OCI-LY3 (cell line): ENCODE measurements around the gene MEG3.
"Not testable (repeated sequence)": the region's sequence is repeated elsewhere in the genome, so short reads cannot be mapped to it uniquely, and the experiment has no call there.

ENCODE experiments used
- H2AFZ ChIP-seq: fragments of 200-600, 300-600 bp; shearing (Covaris generic); 2 replicates; pipeline ENCODE4 v1.6.0; 2014; ENCODE audit warnings: antibody characterized with exemption, low read depth, low read length
- H3K27ac ChIP-seq: fragments of 200-600, 300-600 bp; sonication (generic); 2 replicates; pipeline ENCODE4 v1.5.1; 2014; ENCODE audit warnings: mild to moderate bottlenecking, low read length, moderate library complexity, mixed read lengths
- H3K27me3 ChIP-seq: fragments of 200-600, 300-600 bp; sonication (generic); 2 replicates; pipeline ENCODE4 v1.6.1; 2014; ENCODE audit warnings: low read depth, low read length, mixed read lengths
- H3K36me3 ChIP-seq: fragments of 200-600, 300-600 bp; sonication (generic); replicated peaks from 2 replicates; pipeline ENCODE3; 2014; ENCODE audit warnings: low read depth, low read length, mixed read lengths
- H3K4me1 ChIP-seq: fragments of 300-600, 200-600 bp; sonication (generic); 2 replicates; pipeline ENCODE4 v1.6.1; 2014; ENCODE audit warnings: low read length, mixed read lengths
- H3K4me2 ChIP-seq: fragments of 200-600, 300-600 bp; sonication (generic); 2 replicates; pipeline ENCODE4 v1.6.1; 2014; ENCODE audit warnings: low read length, mixed read lengths
- H3K4me3 ChIP-seq: fragments of 300-600, 200-600 bp; sonication (generic); 2 replicates; pipeline ENCODE4 v1.5.1; 2014; ENCODE audit warnings: antibody characterized with exemption, mild to moderate bottlenecking, low read length, moderate library complexity
- H3K79me2 ChIP-seq: fragments of 300-600, 200-600 bp; shearing (Covaris generic); 2 replicates; pipeline ENCODE4 v1.6.1; 2014; ENCODE audit warnings: mild to moderate bottlenecking, low read length, mixed read lengths
- H3K9ac ChIP-seq: fragments of 300-600, 200-600 bp; shearing (Covaris generic); 2 replicates; pipeline ENCODE4 v1.6.0; 2014; ENCODE audit warnings: mild to moderate bottlenecking, low read length, moderate library complexity
- H3K9me3 ChIP-seq: fragments of 200-600, 300-600 bp; shearing (Covaris generic); 2 replicates; pipeline ENCODE4 v1.6.1; 2014; ENCODE audit warnings: low read length, mixed read lengths; ENCODE audit not compliant: insufficient read depth
- H4K20me1 ChIP-seq: fragments of 200-600, 300-600 bp; sonication (generic); 2 replicates; pipeline ENCODE4 v1.6.1; 2016; ENCODE audit warnings: low read length, mixed read lengths; ENCODE audit not compliant: insufficient read depth
- CTCF ChIP-seq: fragments of 200-600, 300-600 bp; sonication (generic); IDR thresholded peaks from 2 replicates; pipeline ENCODE4 v1.5.1; 2014; ENCODE audit warnings: antibody characterized with exemption, low read length, low read depth
- EZH2phosphoT487 ChIP-seq: fragments of 200-600 bp; shearing (Covaris generic); IDR thresholded peaks from 2 replicates; pipeline ENCODE4 v1.6.1; 2018; ENCODE audit warnings: antibody characterized with exemption, mixed run types, low read depth

Gene MEG3

DNA sequence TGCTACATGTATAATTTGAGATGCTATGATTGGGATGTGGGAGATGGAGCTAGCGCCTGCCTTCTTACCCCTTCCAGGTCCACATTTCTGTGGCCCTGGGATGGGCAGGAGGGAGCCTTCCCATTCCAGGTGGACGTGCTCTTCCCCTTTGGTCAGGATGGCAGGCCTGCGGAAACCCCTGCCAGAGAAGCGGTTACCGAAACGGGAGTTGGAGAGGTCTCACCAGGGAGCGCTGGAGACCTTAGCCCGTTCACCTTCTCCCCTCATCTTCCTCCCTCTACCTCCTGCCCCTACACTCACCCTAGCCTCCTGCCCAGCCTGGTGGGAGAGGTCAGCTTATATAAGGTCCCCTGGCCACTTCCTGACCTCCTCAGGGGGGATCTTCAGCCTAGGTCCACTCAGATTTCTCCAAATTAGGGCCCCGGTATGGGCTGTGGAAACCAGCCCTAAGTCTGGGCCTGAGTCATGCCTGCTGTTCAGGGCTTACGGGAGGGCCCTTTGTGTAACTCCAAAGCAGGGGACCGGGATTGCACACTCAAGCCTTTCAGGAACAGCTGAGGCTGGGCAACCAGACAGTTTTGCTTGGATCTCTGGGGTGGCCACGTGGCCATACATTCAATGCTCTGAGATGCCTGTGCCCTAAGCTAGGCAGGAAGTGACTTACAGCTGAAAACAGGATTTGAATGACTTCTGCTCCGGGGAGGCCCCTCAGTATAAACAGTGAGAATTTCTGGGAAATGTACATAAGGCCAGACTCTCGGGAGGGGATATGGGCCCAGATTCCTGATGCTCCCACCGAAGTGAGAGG, 10.2 kb upstream of the MEG3 start:
- TF ChIP-seq EZH2phosphoT487 (no peak), CTCF (no peak)
- Histone ChIP-seq H3K36me3 (no peaks in the 10 kb centered on the region), H4K20me1 (no peaks in the 10 kb centered on the region), H3K4me3 (no peak overlapping the region), H3K4me2 (no peak overlapping the region), H2AFZ (no peak overlapping the region), H3K4me1 (no peaks in the 10 kb centered on the region), H3K9me3 (no peaks in the 10 kb centered on the region), H3K27ac (no peak overlapping the region), H3K79me2 (no peaks in the 10 kb centered on the region), H3K9ac (no peak overlapping the region), H3K27me3 (no peaks in the 10 kb centered on the region)

GRCh38 chr14:100816286-100816949, 9.5 kb upstream of the MEG3 start:
- H3K9ac ChIP-seq = no peak overlapping the region
- no peak for TF ChIP-seq CTCF
- TF ChIP-seq EZH2phosphoT487 = no peak
- H3K79me2 ChIP-seq = no peaks in the 10 kb centered on the region
- no peak overlapping the region for H3K4me3 ChIP-seq
- no peak overlapping the region for H3K4me2 ChIP-seq
- no peaks in the 10 kb centered on the region for H4K20me1 ChIP-seq
- no peaks in the 10 kb centered on the region for H3K4me1 ChIP-seq
- no peak overlapping the region for H3K27ac ChIP-seq
- H3K27me3 ChIP-seq = no peaks in the 10 kb centered on the region
- H3K36me3 ChIP-seq = no peaks in the 10 kb centered on the region
- no peak overlapping the region for H2AFZ ChIP-seq
- no peaks in the 10 kb centered on the region for H3K9me3 ChIP-seq

DNA sequence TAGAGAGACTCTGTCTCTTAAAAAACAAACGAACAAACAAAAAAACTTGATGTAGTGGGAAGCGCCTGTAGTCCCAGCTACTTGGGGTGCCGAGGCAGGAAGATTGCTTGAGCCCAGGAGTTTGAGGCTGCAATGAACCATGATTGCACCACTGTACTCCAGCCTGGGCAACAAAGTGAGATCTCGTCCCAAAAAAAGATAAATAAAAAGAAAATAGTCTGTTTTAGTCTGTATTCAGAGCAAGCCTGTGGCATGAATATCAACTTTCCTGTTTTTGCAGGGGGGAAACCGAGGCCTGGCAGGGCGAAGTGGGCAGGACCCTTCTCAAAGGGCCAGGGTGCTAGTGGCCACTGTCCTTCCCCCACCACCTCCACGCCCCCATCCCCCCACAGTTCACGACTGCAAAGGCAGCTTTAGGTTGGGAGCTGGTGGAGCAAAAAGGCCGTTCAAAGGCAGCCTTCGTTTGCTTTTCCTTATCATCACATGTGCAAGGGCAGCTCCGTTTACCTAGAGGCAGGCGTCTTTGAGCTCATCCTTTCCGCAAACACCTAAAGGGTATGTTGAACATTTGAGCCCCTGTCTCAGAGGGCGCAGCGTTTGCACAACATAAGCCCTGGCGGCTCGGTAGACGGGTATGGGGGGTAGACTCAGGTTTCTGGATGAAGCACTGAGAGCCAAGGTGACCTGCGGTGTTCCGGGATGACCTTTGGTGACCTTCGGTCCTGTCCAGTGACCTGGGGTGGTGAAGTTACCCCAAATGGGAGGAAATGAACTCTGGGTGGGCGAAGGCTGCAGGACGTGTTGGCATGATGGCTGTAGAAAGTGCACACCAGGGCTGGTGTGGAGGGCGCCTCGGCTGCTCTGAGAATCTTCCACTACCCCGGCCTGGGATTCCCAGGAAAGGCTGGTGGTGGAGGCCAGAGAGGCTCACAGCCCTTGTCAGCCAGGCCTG, 8.7 kb upstream of the MEG3 start:
- no peak overlapping the region for H2AFZ ChIP-seq
- no peak overlapping the region for H3K4me2 ChIP-seq
- no peaks in the 10 kb centered on the region for H4K20me1 ChIP-seq
- no peaks in the 10 kb centered on the region for H3K36me3 ChIP-seq
- no peak overlapping the region for H3K9ac ChIP-seq
- H3K4me3 ChIP-seq = no peak overlapping the region
- no peak overlapping the region for H3K27ac ChIP-seq
- H3K27me3 ChIP-seq = no peaks in the 10 kb centered on the region
- no peaks in the 10 kb centered on the region for H3K79me2 ChIP-seq
- no peaks in the 10 kb centered on the region for H3K4me1 ChIP-seq
- H3K9me3 ChIP-seq = no peaks in the 10 kb centered on the region
- no peak for TF ChIP-seq EZH2phosphoT487
- no peak for TF ChIP-seq CTCF

- no peaks in the 10 kb centered on the region for H3K9me3 ChIP-seq
- H2AFZ ChIP-seq = no peak overlapping the region
- no peaks in the 10 kb centered on the region for H3K79me2 ChIP-seq
- no peaks in the 10 kb centered on the region for H3K27me3 ChIP-seq
- TF ChIP-seq EZH2phosphoT487 = no peak
- no peaks in the 10 kb centered on the region for H3K4me1 ChIP-seq
- H3K4me2 ChIP-seq = no peak overlapping the region
- H3K4me3 ChIP-seq = no peak overlapping the region
- H4K20me1 ChIP-seq = no peaks in the 10 kb centered on the region
- no peak overlapping the region for H3K9ac ChIP-seq
- H3K36me3 ChIP-seq = no peaks in the 10 kb centered on the region
- H3K27ac ChIP-seq = no peak overlapping the region
Observed at GRCh38 chr14:100818221-100818699, 7.7 kb upstream of the MEG3 start.

- not testable (repeated sequence) for H3K9ac ChIP-seq, H3K4me2 ChIP-seq
Observed at GRCh38 chr14:100818923-100819322, 7.0 kb upstream of the MEG3 start.

More at GRCh38 chr14:100818923-100819322, 7.0 kb upstream of the MEG3 start:
- not testable (repeated sequence) for H3K79me2 ChIP-seq, H3K4me3 ChIP-seq, H2AFZ ChIP-seq, H3K9me3 ChIP-seq, H3K27me3 ChIP-seq, H4K20me1 ChIP-seq, H3K36me3 ChIP-seq, H3K27ac ChIP-seq, H3K4me1 ChIP-seq
